ENCODE data around the gene MCEMP1.
A peak's percentile ranks its signal among the peaks of the same experiment; 100 is the strongest.

Gene MCEMP1

DNA sequence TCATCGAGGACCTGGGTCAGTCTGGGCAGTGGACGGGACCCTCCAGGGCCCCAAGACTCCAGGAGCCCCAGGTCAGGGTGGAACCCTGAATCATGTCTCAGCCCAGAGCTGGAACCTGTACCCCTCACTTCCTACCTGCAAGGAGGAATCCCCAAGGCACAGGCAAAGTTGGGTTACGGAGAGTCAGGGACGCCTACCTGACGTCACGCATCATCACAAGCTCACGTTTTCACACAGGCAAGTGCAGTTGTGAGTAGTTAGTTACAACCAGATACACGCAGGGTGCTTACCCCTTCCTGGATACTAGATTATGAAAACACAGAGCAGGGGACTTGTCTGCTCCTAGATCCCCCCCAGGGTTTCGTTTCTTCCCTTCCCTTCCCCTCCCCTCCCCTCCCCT, 6.1 kb upstream of the MCEMP1 start:
- no peak for DNase-seq (ENCODE audit: low read depth in 2 of 2)

DNA sequence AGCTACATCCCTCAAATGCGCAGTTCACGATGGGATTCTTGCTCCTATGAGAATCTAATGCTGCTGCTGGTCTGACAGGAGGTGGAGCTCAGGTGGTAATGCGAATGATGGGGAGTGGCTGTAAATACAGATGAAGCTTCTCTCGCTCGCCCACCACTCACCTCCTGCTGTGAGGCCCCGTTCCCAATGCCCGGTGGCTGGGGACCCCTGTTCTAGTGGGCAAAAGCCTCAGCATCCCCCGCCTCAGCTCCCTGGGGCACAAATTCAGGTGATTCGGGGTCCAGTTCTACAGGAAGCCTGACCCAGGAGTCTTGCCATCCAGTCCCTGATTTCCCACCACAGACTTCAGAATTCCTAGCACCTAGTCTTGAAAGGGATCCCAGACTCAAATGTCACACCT, 4.4 kb upstream of the MCEMP1 start:
- no peak for DNase-seq (ENCODE audit: low read depth in 2 of 2)

DNA sequence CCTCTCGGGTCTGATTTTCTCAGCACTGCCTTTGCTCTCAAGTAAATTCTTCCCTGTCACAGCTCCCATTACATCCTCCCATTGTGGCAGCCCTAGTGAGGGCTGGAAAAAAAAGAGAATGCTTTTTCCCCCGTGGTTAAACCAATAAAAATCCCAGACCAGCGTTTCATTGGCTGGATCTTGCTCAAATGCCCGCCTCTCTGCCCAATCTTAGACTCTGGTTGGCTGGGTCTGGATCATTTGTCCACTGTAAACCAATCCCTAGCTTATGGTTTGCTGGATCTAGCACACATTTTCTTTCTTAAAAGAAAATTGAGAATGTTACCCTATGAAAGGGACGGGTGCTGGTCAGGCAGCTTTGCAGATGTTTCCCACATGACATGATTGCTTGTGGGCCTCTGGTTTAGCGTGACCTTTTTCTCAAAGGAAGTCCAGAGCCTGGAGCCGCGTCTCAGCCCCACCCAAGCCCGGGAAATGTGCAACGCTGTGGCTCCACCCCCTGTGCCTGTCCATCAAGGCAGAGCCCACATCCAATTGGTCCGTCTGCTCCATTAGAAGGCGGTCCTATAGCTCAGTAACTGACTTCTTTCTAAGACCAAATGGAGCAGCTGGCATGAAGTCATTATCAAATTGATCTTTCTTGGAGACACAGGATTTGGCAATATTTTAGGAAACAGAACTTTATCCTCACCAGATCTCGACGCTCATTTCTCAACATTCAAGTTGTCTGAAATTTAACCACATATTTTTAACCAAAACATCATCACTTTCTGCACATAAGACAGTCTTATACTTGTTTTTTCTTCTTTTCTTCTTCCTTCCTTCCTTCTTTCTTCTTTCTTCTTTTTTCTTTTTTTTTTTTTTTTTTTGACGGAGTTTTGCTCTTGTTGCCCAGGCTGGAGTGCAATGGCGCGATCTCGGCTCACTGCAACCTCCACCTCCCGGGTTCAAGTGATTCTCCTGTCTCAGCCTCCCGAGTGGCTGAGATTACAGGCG, 2.6 kb upstream of the MCEMP1 start:
- DNase-seq (ENCODE audit: low read depth in 2 of 2) = no peak

GRCh38 chr19:7676376-7676775, 514 bp upstream of the MCEMP1 start:
- DNase-seq (ENCODE audit: low read depth in 2 of 2) = no peak

DNA sequence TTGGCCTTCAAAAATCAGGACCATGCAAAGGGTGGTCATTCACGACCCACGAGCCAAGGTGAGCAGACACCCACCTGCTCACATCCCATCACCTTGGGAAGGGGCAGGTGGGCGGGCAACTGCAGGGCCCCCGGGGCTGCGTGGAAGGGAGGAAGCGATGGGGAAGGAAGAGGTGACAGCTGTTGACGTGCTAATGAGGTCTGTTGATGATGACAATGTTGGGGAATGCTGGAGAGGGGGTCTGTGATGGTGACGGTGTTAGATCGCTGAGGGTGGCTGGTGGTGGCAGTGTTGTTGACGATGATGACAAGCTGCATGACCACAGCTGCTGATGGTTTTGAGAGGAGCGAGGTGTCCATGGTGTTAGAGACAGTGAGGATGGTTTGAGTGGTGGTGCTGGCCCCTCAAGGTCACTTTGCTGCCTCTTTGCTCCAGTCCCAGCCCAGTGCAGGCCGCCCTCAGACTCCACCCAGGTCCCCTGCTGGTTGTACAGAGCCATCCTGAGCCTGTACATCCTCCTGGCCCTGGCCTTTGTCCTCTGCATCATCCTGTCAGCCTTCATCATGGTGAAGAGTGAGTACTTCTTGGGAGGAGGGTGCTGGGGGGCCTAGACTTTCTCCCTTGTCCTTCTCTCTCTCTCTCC, 900 bp downstream of the MCEMP1 start:
- no peak for DNase-seq (ENCODE audit: low read depth in 2 of 2)

DNA sequence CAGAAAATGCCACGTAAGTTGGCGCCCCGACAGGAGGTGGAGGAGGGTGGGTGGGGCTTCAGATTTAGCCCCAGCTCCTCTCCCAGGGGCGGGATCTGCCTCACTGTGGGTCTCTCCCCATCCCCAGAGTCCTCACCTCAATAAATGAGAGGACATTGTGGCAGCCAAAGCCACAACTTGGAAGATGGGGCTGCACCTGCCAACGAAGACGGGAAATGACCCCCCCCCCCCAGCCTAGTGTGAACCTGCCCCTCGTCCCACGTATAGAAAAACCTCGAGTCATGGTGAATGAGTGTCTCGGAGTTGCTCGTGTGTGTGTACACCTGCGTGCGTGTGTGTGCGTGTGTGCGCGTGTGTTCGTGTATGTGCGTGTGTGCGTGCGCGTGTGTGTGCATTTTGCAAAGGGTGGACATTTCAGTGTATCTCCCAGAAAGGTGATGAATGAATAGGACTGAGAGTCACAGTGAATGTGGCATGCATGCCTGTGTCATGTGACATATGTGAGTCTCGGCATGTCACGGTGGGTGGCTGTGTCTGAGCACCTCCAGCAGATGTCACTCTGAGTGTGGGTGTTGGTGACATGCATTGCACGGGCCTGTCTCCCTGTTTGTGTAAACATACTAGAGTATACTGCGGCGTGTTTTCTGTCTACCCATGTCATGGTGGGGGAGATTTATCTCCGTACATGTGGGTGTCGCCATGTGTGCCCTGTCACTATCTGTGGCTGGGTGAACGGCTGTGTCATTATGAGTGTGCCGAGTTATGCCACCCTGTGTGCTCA, 2.3 kb downstream of the MCEMP1 start:
- DNase-seq (ENCODE audit: low read depth in 2 of 2) = peak; percentile 26 to 62

DNA sequence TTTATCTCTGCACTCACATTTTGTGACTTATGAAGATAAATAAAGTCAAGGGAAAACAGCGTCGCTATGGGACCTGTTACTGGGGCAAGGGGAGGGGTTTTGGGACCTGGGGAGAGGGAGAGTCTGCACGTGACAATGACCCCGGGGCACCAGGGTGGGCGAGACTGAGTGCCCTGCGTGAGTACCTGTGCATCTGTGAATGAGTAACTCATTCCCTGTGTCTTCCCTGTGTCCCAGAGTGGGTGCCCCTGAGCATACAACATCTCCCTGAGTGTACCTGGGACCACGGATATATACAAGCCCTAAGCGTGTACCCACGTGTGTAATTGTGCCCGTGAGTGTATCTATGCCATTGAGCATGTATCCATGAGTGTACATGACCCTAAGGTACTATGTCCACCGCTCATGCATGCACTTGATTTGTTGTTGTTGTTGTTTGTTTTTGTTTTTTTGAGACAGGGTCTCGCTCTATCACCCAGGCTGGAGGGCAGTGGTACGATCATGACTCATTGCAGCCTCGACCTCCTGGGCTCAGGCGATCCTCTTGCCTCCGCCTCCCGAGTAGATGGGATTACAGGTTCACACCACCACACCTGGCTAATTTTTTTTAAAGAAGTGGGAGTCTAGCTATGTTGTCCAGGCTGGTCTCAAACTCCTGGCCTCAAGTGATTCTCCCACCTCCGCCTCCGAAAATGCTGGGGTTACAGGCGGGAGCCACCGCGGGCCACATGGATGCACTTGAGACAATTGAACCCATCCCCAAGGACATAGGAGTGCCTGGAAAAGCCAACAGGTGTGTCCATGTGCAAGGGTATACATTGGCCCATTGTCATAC, 3.1 kb downstream of the MCEMP1 start:
- DNase-seq (ENCODE audit: low read depth in 2 of 2) = no peak

DNA sequence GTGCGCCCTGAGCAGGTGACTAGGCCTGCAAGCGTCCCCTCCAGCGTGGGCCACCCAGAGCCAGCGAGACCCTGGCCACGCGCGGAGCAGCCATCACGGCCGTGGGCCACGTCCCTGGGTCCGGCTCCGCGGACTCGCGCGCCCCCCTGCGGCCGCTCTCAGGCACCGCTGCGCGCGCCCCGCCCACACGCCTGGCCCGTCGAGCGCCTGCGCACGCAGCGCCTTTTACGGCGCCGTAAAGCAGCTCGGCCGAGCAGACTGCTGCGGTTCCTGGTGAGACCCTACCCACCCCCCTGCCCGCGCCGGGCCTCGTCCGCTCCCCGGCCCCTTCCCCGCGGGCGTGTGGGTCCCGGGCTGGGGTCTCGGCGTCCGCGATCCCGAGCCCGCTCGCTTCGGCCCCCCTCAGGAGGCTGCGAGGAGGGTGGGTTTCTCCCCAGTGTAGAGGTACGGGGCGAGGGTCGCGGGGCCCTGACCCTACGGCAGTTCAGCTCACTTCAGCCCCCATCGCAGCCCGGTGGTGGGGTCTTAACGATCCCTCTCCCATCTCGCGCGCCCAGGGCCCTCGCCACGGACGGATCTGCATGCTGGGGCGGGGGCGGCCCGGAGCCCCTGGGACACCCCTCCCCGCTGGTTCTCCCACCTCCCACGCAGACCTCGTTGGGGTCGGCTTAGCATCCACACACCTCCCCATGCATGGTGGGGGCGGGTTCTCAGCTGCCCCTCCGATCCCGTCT, 3.9 kb downstream of the MCEMP1 start, which contains the start of gene TRAPPC5:
Gene TRAPPC5, plus strand, starts transcription at position 228 of the 734 bp plus-strand sequence. CDS start 1,421 bp downstream, outside the sequence.
- peak; percentile 69 to 71 for DNase-seq (ENCODE audit: low read depth in 2 of 2)

DNA sequence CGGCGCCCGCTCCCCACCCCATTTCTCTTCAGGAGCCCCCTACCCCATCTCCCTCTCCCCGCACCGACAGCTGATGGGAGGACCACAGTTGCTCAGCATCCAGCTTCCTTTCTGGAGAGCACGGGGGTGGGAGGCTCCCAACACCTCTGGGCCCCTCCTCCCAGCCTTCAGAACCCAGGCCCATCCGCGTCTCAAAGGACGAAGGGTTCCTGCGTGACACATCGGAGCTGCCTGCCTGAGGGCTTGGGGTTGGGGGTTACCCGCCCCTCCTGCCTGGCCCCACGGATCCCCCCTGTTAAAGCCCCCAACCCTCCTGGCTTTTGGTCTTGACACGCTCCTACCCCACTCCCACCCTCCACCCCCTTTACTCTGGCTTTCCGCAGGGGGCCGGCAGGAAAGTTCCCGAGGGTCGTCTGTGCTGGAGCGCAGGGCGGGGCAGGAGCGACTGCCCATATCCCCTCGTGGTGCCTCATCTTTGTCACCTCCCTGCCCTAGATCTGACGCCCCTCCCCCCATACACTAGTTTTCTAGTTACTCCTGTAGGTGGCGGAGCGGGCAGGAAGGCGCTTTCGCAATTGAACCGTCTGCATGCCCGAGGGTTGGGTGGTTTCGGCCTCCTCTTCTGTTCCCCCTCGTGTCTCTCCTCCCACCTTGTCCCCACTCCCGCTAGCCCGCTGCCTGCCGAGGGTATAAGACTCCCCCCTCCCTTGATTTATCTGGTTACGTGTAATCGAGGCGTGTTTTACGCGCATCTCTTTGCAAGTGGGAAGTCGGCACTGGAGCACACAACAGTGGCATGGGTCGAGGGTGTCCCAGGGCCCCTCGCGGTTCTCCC, 4.7 kb downstream of the MCEMP1 start:
- DNase-seq (ENCODE audit: low read depth in 2 of 2) = peak; percentile 60 to 76

DNA sequence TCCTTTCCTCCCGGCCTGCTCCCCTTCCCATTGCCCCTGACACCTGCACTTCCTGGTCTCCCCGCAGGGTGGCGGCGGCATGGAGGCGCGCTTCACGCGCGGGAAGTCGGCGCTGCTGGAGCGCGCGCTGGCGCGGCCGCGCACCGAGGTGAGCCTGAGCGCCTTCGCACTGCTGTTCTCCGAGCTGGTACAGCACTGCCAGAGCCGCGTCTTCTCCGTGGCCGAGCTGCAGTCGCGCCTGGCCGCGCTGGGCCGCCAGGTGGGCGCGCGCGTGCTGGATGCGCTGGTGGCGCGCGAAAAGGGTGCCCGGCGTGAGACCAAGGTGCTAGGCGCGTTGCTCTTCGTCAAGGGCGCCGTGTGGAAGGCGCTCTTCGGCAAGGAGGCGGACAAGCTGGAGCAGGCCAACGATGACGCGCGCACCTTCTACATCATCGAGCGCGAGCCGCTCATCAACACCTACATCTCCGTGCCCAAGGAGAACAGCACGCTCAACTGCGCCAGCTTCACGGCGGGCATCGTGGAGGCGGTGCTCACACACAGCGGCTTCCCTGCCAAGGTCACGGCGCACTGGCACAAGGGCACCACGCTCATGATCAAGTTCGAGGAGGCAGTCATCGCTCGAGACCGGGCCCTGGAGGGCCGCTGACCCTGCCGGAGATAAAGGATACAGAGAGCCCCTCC, 5.4 kb downstream of the MCEMP1 start:
- no peak for DNase-seq (ENCODE audit: low read depth in 2 of 2)

DNA sequence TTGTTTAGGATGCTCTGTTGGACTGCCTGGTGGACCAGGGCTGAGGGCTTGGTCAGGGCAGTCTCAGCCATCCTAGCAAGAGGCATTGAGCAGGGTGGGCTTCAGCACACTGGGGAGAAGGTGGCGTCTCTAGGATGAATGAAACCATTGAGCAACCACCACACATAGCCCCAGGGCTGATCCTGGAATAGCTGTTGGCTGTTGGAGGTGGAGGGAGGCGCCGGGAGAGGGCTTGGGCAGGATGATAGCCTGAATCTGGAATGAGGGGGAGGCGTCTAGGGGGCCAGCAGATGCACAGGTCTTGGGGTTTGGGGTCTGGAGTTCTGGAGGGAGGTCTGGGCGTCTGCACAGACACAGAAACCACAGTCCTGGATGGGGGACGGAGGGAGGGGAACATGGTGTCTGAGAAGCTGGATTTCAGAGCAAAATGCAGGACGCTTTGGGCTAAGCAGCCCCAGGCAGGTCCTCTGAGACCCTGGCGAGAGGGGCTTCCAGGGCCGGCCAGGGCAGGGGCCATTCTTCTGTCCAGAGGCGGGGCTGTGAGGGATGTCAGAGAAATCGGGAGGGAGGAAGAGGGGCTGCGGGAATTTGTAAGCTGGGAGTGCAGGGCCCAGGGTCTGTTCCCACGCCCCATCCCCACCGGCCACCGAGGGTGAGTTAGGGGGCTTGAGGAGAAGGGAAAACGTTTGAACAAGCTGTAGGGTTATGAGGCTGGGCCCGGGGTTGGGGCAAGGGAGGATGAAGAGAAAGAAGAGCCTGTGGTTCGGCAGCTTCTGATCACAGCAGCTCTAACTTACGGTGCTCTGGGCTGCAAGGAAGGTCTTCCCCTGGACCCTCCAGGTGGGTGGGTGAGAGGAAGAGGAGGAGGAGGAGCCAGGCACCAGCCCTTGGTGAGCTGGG, 8.9 kb downstream of the MCEMP1 start:
- DNase-seq (ENCODE audit: low read depth in 2 of 2) = no peak

DNA sequence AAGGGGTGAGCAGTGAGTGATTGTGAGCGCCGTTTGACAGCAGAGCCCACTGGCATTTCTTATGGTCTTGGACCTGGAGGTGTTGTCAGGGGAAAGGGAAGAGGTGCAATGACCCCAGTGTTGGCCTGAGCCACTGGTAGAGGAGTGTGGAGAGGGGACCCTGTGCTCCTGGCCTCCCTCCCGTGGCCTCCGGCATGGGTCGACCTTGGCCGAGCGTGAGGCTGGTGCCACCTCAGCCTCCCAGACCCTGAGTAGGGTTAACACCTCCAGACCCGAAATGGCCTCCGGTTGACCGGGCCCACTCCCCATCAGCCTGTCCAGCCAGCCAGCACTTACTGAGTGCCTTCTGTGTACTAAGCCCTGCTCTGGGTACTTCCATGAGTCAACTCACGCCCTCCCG, 10.3 kb downstream of the MCEMP1 start:
- DNase-seq (ENCODE audit: low read depth in 2 of 2) = no peak

- no peak for DNase-seq (ENCODE audit: low read depth in 2 of 2)
These were observed 12.3 kb downstream of the MCEMP1 start for GRCh38 chr19:7689165-7689564.

DNA sequence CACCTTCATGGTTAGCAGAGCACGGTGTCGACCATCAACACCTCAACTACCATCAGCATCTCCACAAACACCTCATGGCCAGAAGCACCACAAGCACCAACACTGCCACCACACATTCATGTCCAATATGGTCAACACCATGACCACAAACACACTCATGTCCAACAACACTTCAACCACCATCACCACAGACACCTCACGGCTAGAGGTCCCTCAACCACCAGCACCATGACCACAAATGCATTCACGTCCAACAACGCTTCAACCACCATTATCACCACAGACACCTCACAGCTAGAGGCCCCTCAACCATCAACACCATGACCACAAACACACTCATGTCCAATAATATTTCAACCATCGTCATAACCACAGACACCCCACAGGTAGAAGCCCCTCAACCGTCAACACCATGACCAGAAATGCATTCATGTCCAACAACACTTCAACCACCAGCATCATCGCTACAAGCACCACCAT, 13.9 kb downstream of the MCEMP1 start:
- DNase-seq (ENCODE audit: low read depth in 2 of 2) = no peak

DNA sequence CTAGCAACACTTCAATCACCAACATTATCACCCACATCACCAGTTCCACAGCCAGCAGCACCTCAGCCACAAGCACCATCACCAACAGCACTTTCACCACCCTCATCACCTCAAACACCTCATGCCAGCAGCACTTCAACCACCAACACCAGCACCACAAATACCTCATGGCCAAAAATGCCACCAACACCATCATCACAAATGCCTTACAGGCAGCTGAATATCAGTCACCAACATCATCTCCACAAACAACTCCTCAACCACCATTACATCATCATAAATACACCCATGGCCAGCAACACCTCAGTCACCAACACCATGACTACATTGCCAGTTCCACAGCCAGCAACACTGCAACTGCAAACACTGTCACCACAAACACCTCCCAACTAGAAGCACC, 14.6 kb downstream of the MCEMP1 start:
- no peak for DNase-seq (ENCODE audit: low read depth in 2 of 2)

- DNase-seq (ENCODE audit: low read depth in 2 of 2) = no peak
These were observed 15.7 kb downstream of the MCEMP1 start for GRCh38 chr19:7692417-7693088.

DNA sequence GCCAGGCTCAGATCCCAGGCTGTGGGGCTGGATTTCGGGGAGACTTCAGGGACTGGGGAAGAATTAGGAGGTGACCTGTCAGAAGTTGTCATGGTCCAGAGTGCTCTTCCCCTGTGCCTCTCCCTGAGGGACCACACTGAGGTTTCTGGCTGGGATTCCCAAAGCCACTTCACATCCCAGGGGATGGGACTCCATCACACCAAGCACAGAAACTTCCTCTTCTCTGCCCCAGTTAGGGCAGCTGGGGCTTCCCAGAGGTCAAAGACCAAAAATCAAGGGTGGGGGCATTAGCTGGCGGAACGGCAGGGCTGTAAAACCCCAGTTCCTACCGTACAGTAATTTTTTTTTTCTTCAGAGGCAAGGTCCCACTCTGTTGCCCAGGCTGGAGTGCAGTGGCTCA, 17.6 kb downstream of the MCEMP1 start:
- no peak for DNase-seq (ENCODE audit: low read depth in 2 of 2)

All from activated CD8-positive, alpha-beta memory T cell treated with anti-CD3 and anti-CD28 coated beads for 4 hours (primary cell).